CMK (cell line): Measurements from ENCODE around the gene FSD1.

Experiments used
- DNase-seq: peaks from one replicate; pipeline ENCODE4 v3.0.0-alpha.2; 2010; ENCODE audit warnings: low read depth

FSD1 gene

GRCh38 chr19:4365791-4366665 is 61.6 kb downstream of the FSD1 start:
- DNase-seq, result no peak

- no peak for DNase-seq
Measured at GRCh38 chr19:4366666-4367335, 62.4 kb downstream of the FSD1 start.

DNA sequence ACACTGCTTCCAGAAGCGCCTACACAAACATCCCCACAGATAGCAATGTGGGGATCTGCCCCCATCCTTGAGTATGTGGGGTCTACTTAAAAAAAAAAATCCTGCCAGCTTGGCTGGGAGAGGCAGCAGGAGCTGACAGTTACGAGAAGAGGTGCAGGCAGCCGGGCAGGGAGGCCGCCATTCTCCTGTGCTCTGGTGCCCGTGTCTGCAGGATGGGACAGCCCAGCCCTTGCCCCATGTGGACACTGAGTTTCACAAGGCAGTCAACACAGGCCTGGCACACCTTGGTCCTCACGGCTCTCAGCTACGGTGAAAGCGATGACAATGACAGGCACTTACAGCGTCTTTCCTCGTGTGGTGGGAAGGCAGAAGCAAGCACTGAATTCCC is 62.9 kb downstream of the FSD1 start:
- no peak for DNase-seq

DNA sequence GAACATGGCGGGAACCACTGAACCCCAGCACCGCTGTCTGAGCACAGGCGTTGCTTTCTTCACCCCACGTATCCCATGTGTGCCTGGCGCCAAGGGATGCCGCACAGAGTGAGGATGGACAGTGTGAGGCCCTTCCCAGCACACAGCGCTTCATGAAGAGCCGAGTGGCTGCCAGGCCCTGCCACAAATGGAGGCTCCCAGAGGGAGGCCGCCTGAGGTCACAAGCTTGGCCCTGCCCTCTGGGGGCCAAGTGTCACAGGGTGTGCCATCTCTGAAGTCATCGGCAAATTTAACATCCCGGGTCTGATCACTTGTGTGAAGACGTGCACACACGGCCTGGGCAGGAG is 63.4 kb downstream of the FSD1 start:
- no peak for DNase-seq

DNA sequence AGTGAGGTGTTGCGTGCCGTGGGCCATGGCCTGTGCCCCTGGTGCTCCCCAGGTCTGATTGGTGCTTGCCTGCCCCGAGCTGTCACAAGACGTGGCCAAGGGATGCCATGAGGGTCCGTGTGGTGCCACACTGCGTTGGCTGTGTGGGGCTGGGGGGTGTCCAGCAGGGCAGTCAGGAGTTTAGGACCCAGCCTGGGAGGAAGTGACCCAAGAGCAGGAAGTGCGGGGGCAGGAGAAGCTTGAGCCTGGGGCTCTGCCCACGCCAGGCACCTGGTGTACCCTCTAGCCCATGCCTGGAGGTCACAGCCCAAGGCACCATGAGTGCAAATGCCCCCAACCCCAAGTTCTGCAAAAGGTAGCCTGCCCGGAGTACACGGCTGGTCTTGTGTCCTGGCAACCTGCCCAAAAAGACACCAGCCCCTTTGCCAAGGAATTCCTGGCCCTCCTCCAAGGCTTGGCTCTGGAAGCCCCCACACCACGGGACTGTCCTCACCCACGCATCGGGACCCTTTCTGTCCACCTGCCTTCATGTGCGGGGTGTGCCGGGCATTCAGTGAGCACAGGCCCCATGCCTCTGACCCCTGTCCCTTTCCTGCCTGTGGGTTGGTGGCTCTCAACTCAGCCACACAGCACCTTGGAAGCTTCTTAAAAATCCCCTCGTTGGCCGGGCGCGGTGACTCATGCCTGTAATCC is 63.9 kb downstream of the FSD1 start:
- DNase-seq, result no peak

DNA sequence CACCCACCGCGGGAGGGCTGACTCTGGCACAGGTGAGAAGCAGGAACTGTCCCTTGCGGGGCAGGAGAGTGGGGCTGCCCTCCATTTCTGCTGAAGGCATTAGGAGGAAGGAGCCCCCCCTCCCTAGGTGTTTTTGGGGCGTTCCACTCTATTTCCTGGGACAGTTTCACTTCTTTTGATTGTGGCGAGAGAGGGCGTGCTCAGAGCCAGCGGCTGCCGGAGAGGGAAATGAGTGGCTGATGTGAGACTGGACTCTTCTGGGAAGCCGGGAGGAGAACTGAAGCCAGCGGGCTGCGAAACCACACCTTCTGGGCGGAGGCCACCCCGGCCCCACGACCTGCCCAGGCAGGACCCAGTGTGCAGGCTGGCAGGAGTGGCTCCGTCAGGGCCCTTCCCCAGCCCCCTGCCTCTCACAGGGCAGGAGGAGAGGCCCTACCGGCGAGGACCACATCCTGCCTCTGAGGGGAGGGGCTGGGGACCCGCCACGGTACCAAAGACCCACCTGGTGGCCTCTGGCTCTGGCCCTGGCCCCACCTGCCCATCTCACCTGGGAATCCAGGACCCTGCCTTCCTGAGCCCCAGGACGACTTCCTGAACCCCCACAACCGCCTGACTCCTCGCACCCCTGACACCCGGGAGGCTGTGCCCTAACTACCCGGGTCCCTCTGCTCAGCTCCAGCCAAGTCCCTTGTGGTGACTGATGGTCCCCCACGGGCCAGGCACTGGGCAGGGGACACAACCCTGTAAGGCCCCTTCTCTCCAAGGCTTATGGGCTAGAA is 64.9 kb downstream of the FSD1 start:
- DNase-seq, result no peak

DNA sequence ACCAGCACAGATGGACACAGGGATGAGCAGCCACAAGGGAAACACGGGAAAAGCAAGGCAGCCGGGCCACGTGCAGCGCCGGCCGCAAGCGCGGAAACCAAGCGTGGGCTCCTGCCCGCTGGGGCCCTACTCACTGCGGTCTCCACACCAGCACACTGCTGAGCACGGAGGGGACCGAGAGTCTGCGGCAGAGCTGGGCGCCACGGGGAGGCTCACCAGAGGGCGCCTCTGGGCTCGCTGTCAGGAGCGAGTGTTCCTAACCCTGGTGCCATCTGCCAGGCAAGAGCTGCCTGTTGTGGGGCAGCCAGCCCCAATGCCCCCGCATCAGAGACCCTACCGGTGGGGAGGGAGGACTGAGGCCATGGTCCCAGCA is 65.5 kb downstream of the FSD1 start:
- no peak for DNase-seq

DNA sequence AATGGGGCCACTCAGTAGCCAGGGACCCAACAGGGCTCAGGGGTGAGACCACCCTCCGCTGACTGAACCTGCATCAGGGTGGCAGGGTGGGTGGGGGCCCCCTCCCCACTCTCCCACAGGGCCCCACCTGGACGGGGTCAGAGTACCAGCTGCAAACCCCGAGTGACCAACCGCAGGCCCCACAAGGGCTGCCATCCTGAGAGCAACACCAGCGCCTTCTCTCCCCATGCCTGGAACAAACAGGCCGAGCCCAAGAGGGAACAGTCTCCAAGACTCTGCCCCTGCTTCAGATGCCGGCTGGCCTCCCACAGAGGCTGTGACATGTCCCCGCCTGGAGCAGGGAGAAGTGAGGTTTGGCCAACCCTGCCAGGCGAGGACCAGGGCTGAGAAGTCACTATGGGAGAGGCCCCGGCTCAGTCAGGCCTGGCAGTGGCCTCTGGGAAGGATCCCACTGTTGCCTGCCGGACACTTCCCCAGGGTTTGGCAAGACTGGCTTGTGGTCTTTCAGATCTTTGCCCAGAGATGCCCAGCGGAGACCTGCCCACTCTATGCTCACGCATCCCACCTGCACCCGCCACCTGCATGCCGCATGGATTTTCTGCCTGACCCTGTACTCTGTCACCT is 66.1 kb downstream of the FSD1 start:
- no peak for DNase-seq

DNA sequence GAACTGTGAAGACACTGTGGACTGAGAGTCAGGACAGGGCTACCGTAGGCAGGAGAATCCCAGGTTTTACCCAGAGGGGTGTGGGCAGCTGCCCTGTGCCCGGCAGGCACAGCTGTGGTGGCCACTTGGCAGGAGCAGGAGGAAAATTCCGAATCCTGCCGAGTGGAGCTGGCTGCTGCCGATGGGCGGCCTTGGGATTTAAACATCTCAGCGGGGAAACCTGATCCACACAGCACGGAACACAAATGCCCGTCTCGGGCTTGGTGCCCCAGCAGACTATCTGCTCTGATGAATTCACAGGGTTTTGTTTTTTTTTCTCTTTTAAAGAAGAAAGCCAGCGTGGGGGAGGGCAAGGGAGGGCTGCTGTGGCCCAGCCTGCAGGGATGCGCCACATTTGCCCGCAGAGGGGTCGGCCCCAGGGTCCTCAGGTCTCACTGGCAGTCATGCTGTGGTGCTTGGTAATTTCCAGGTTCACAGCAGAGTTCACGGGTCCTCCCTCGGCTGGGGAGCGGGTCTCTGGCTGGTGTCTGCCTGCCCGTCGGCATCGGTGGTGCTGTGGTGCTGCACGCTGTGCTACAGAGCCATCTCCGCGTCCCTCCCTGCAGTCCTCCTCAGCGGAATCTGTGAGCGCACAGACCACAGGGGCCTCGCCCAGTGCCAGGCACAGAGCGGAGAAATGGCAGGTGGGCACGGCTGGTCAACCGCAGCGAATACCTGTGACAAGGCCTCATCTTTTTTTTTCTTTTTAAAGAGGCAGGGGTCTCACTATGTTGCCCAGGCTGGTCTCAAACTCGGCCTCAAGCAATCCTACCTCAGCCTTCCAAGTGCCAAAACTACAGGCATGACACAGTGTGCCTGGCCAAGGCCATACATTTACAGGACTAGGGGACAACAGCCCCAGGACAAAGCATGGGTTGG is 67.1 kb downstream of the FSD1 start:
- DNase-seq, result no peak

DNA sequence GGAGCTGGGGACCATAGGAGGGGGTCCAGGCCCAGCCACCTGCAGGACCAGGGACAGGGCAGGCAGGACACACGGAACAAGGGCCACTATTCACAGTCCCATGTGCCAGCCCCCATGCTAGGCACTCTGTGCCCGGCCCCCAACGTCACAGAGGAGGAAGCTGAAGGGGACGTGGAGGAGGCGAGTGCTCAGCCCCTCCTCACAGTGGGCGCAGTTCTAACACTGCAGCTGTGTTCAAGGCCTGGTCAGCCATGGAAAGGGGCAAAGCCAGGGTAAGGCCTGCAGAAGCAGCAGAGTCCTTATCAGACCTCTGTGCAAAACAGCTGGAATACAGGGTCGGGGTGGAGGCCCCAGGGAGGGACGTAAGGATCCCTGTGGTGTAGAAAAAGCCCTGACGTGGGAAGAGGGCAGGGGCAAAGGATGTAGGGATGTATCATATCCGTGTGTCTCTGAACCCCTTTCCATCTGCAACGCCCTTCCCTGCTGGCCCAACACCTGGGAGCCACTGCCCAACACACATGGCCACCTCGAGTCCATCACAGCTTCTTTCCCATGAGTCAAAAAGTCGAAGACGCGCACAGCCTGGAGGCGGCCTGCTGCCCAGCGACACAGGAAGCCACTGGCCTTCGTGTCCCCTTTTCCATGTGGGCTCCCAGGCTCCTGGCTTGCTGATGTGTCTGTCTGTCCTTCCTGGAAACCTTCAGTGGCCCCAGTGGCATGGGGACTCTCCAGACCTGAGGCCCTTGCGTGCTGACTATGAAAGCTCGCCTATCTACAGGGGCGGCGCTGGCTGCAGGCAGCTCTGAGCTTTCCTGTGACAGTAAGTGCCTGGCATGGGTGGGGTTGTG is 68.0 kb downstream of the FSD1 start:
- DNase-seq, result no peak

GRCh38 chr19:4373013-4373367 is 68.6 kb downstream of the FSD1 start:
- no peak for DNase-seq
